SH-SY5Y (cell line): ENCODE results near the gene HOXB13.

Source experiments
- GATA2 ChIP-seq: IDR thresholded peaks from 2 replicates; pipeline ENCODE4 v1.6.1; 2011; ENCODE audit warnings: mild to moderate bottlenecking, low read depth, low read length
- GATA3 ChIP-seq: IDR thresholded peaks from 2 replicates; pipeline ENCODE4 v1.6.1; 2011; ENCODE audit warnings: low read depth, mild to moderate bottlenecking, low read length, moderate library complexity

GRCh38 chr17:48757524-48757961 lies 29.0 kb upstream of the HOXB13 start:
- TF ChIP-seq GATA2 (no peak), GATA3 (no peak)
